A204.1 (cell line): Measurements from ENCODE around the gene GET4.
A peak's percentile ranks its signal among the peaks of the same experiment; 100 is the strongest.

Experiments
- FAIRE-seq: peaks from 2 replicates; lab custom pipeline; 2012; peaks lifted over from hg19 to GRCh38; lab: Jason Lieb, UNC

Gene GET4, protein sequence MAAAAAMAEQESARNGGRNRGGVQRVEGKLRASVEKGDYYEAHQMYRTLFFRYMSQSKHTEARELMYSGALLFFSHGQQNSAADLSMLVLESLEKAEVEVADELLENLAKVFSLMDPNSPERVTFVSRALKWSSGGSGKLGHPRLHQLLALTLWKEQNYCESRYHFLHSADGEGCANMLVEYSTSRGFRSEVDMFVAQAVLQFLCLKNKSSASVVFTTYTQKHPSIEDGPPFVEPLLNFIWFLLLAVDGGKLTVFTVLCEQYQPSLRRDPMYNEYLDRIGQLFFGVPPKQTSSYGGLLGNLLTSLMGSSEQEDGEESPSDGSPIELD

DNA sequence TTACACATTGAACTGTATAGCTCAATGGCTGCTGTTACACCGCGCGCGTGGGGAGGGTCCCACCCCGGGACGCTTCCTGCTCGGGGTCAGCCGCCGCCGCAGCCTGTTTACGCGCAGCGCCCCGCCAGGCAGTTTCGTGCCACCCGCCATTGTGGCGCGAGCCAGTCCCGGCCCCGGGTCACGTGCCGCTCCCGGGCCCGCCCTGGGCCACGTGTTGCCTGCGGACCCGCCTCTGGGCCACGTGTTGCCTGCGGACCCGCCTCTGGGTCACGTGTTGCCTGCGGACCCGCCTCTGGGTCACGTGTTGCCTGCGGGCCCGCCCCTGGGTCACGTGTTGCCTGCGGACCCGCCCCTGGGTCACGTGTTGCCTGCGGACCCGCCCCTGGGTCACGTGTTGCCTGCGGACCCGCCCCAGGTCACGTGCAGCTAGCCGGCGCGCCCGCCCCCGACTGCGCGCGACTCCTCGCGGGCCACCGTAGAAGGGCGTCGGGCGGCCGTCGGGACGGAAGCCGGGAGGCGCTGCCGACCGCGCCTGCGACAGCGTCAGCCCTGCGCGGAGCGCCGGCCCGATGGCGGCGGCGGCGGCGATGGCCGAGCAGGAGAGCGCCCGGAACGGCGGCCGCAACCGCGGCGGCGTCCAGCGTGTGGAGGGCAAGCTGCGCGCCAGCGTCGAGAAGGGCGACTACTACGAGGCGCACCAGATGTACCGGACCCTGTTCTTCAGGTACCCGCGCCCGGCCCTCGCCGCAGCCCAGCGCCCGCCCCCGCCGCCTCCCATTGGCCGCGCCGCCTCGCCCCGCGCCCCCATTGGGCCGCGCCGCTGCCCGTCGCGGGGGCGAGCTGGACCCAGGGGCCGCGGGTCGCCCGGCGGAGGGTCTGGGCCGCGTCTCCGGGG is at the start of gene GET4:
GET4 (plus strand) TSS at position 478 of the 895 bp plus-strand sequence; CDS start at position 570, 92 bp downstream.
- no peak for FAIRE-seq

DNA sequence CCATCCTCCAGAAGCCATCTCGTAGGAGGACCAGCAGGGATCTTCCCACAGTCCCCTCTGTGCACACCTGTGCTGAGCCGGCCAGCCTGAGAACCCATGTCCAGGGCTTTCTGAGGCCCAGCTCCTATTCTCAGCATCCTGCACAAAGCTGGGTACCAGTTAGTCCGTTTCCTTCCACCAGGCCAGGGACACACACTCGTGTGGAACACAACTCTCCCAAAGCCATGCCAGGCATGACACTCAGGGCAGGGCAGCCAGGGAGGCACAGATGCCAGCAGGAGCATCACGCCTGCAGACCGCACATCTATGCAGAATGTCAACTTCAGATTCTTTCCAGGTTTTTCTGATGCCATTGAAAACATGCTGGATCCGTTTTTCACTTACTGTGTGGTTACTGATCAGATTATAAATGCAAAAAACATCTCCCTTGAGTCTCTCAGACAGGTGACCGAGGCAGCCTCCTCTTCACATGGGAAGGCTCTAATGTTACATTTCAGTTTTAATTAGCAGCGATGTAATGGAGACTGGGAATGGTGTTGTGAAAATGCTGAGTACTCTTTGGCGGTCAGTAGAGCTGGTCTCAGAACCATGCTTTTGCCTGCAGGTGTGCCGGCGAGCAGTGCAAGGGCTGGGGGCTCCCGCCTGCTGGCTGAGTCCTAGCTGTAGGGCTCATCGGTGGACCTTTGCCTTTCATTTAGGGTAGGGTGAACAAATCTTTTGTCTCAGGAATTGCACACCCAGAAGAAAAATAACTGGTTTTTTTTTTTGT is 47.4 kb upstream of the GET4 start:
- no peak for FAIRE-seq

DNA sequence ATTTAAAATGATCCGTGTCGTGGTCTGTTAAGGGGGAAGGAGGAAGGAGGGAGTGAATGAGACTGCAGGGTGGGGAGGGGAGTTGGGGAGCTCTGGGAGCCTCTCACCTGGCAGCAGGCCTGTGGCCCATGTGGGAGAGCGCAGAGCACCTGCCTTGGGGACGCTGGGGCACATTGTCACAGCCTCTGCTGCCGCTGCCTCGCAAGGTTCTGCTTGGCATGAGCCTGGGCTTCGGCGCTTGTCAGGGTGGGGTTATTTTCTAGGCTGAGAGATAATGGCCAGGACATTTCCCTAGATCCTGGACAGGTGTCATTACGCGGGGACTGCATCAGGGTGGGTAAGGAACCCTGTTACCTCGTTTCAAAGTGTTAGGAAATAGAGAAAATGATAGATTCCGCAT is 46.3 kb upstream of the GET4 start:
- FAIRE-seq = no peak

DNA sequence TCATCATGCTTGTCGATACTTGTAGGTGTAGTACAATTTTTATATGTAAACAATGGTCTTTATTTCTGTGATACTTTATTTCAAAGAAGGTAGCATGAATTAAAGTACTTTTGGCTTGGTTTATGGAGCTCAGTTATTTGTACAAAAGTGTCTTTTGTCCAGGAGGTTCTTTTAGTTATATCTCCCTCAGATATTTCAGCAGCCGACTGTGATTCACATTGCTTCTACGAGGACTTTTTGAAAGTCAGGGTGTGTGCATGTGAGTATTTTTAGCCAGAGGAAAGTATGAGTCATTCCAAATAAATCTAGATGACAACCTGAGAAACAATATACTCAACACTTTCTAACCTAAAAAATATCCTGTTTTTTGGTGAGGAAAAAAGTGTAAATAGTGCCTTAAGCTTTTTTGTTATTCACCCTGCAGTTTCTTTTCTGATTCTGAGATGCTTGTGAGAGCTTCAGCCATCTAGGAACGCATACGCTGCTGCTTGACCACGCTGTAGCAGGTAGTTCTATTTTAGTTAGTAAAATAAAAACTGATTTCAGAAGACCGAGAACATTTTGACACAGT is 44.7 kb upstream of the GET4 start:
- no peak for FAIRE-seq

DNA sequence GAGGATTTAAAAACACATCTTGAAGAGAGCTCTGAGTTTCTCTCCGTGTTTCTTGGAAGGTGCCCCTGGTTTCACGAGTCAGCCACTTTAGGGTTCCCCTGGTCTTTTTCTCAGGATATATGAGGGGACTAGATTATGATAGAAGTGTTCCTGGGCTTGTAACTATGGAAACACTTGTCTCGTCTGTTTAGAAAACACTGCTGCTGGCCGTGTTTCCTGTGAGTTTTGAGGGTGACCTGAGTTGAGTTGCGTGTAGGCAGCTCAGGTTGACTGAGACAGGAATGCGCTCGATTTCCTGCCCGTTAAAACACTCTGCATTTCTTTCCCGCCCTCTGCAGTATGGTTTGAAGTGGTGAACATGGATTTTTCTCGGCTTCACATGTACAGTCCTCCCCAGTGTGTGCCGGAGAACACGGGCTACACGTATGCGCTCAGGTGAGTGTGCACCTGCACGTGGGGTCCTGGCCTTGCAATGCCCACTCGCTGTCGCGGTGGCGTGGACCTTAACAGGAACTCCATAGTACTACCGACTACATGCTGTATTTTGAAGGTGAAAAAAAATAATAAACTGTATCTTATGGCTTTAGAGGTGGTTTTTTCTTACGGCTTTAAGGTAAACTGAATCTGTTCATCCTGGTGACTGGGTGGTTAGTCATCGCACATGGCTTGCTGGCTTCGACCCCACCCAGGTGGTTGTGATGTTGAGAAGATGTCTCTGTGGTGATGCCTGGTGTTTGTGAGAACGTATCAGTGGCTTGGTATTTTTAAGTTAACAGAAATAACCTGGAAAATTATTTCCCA is 44.0 kb upstream of the GET4 start, which contains the start of gene SUN1:
SUN1 (plus strand) TSS at position 310 of the 801 bp plus-strand sequence; CDS start at position 359, 49 bp downstream.
- FAIRE-seq = no peak

DNA sequence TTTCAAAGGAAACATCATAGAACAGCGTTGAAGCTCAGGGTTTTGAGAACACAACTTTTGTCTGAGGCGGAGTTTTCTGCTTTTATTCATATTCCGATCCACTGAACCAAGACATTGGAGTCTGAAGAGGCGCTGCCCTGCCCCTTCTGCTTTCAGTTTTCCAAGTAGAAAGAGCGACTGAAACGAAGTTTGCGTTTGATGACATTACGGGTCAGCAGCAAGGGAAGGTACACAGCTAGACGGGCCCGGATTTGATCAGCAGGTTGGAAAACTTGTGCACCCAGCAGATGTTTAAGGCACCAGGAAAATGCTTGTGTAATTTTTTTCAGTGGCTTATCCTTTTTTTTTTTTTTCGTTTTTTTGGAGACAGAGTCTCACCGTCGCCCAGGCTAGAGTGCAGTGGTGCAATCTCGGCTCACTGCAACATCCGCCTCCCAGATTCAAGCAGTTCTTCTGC is 43.4 kb upstream of the GET4 start:
- no peak for FAIRE-seq

DNA sequence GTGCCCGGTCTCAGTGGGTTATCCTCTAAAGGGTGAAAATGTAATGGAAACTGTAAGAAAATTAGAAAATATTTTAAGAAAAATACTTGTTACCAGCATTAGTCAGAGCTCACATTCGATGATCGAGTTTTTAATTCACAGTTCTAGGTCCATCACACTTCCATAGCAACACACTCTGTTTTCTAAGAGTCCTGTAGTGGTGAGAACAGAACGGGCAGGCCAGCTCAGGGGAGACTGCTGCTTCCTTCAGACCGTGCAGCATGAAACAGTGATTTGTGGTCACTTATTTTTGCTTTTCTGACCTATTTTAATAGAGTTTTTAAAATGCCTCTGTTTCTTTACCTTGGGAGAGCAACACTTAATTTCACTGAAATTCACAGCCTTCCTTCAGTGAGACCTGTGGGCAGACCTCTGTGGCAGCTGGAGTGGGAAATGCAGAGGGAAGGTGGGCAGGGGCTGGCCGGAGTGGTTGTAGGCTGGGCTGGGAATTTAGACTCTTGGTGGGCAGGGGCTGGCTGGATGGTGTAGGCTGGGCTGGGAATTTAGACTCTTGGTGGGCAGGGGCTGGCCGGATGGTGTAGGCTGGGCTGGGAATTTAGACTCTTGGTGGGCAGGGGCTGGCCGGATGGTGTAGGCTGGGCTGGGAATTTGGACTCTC is 42.6 kb upstream of the GET4 start:
- FAIRE-seq = no peak

DNA sequence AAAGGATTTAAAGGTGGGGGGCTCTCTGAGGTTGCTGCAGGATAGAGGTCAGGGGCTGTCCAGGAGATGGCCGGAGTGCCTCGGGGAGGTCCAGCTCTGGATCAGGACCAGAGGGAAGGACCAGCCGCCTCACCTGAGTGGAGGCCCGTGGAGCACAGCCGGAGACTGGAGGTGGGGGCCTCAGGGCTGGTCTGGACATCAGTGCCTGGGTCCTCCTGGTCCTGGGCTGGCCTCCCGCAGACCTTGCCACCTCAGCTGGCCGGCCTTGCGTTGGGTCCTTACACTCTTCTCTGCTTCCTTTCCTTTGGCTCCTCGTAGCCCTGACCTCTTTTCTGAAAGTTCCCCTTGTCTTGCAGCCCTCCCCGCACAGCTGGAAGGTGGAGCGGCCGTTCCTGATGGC is 42.1 kb upstream of the GET4 start:
- FAIRE-seq = no peak

DNA sequence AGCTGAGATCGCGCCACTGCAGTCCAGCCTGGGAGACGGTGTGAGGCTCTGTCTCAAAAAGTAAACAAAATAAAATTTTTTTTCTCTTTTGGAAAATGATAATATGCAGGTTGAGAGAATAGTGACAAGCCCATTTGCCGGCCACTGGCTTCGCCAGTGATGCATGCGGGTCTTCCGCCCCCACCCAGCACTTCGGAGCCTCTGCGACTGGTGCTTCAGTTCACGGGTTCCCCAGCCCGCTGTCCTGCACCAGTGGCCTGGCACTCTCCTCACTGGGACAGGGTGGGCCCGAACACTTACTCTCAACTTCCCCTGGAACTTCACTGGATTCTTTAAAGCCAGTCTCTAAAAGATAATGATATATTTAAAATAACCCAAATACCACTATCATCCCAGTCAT is 41.3 kb upstream of the GET4 start:
- FAIRE-seq = no peak

DNA sequence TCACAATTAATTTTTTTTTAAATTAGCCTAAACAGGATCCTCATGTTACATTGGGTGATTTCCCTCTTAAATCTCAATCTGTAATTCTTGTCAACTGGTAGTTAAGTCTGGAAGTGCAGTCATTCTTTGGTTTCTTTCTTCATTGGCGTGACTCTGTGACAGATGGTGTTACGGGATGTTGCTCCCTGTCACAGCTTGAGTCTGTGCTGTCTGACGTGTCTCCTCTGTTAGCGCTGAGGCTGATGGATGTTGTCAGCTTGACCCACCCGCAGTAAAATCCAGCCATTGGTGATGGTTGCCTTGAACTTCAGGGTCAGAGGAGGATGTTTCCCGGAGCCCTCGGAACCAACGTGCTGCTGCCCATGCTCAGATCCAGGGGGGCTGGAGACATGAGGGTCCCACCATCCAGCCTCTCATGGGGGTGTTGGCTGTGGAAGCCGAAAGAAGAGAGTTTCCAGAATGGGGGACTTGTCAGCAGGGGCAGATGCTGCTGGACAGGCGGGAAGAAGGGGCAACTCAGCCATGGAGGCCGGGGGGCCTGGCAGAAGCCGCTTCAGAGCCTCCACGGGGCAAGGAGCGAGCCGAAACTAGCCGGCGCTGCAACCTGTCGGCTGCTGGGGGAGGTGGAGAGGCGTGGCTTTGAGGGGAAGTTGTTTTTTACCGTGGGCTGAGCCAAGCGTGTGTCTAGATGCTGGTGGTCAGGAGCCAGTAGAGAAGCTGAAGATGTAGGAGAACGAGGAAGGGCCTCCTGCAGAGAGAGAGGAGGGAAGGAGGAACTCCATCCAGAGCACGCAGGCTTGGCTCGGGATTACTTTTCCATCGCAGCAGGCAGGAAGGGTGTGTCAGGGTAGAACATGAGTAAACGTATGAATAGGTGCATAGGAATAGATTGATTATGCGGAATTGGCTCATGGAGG is 40.6 kb upstream of the GET4 start:
- no peak for FAIRE-seq

DNA sequence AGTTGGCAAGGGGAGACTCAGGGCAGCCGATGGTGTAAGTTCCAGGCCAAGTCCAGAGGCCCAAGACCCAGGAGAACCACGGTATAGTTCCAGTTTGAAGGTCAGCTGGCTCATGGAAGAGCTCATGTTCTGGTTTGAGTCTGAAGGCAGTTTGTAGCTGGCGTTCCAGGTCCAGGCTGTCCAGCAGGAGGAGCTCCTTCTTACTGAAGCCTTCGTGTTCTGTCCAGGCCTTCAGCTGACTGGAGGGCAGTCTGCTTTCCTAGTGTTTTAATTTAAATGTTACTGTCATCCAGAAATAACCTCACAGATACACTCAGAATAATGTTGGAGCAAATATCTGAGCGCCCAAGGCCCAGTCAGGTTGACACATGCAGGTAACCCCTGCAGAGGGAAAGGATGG is 39.9 kb upstream of the GET4 start:
- peak; percentile 75 for FAIRE-seq

DNA sequence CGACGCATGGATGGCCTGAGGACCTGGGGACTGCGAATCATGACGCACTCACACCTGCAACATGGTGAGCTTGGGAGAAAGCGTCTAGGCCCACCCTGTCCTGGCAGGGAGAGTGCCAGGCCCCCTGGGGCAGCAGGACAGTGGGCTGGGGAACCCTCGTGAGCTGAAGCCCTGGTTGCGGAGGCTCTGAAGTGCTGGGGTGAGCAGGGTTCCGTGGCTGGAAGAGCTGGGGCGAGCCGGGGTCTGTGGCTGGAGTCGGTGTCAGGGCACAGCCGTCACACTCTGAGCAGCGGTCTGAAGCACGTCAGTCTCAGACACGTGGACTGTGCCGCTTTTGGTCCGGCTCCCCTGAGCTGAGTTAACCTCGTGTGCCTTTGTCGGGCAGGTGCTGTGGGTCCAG is 39.4 kb upstream of the GET4 start:
- FAIRE-seq = no peak

DNA sequence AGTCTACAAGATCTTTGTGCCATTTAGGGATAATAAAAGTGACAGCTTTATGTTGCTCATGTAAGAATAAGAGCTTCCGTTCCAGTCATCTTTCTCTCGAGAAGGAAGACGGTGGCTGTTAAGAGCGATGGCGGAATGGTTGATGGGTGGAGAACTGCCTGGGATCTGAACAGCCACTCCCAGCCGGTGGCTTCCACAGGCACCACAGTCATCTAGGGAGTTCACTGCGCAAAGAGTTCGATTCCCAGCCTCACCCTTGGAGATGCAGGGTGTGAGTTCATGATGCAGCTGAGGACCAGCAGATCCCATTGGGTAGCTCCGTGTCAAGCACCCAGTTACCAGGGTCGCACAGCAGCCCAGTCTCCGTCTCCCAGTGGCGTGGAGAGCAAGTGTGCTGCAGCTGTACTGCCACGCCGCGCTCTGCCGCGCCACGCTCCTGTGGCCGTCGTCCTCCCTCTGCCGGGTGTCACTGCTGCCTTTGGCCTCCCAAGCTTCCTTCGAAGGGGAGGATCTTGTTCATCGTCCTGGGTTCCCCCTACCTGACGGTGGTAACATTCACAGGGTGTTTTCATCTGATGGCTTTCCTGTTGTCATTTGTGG is 36.3 kb upstream of the GET4 start:
- no peak for FAIRE-seq

DNA sequence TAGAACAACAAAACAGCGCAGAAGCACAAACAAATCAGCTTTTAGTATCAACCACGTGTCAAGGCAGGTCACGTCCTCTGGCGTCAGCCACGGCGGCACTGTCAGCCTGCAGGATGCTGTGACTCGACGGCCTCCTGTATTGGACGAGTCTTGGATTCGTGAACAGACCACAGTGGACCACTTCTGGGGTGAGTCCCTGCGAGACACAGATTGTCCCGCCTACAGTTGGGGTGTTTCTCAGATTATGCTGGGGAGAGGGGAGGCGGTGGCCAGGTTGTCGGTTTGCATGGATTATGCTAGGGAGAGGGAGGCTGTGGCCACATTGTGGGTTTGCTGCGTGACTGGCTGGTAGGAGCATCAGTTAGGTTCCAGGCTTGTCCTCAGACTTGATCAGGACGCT is 34.4 kb upstream of the GET4 start:
- FAIRE-seq = no peak

DNA sequence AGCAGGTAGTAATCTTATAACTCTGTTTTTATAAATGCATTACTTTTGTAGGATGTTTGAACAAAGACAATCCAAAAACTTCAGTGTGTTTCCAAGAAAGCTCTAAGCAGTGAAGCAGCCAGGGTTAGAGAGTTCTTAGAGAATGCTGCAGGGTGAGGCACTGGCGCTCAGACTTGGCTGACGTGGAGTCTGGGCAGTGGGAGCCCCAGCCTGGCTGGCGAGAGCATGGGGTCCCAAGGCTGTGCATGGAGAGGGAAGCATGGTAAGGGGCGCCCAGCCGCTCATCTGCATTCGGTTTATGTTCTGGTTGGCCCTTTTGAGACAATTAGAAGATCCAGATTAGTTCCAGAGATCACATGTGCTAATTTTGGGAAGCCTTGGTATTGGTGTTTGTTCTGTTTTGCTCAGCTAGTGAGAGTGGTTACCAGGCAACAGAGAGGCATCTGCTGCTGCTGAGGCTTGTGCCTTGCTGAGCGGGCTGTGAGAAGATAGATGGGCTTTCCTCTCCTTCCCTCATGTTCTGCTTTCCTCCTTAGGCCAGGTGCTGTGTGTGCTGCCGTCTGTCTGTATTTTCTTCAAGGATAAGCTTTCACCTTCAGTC is 33.8 kb upstream of the GET4 start:
- no peak for FAIRE-seq

DNA sequence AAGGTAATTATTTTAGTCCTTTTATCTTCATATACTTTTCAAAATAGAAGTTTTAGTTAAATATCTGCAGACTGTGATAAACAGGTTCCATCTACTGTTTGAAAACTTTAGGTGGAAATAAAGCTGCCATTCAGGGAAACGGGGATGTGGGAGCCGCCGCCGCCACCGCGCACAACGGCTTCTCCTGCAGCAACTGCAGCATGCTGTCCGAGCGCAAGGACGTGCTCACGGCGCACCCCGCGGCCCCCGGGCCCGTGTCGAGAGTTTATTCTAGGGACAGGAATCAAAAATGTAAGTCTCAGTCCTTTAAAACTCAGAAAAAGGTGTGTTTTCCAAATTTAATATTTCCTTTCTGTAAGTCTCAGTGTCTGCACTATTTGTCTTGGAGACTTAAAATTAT is 33.1 kb upstream of the GET4 start:
- FAIRE-seq = no peak

DNA sequence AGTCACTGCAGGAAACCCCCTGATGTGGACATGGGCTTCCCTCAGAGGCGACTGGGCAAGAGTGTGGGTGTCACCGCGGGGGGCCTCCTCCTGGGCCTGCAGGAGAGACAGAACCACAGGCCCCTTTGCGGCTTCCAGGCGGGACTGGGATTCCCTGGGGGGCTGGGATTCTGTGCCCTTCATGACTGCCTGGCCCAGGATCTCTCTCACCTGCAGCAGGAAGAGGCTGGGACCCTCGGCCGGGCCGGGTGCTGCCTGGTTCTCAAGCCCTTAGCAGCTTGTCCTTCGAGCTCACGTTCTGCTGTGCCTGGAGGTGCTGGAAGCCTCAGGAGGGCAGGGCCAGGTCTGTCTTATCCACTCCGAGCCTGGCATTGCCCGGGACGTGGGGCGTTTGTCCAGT is 32.3 kb upstream of the GET4 start:
- no peak for FAIRE-seq

DNA sequence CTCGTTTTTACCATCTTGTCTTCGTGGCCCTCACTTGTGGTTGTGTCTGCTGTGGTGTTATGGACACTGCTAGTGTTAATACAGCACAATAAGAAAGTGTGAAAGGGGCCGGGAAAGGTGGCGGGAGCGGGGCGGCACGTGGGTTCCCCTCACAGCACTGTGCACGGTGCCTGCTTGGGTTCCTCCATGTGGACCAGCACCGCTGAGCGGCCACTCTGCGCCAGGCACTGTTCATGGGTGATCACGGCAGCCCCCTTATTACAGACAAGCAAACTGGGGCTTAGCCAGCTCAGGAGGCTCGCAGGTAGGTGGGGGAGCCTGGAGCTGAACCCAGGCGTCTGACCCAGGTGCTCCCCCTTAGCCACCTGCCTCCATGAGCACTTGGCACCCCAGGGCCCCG is 31.8 kb upstream of the GET4 start:
- no peak for FAIRE-seq

DNA sequence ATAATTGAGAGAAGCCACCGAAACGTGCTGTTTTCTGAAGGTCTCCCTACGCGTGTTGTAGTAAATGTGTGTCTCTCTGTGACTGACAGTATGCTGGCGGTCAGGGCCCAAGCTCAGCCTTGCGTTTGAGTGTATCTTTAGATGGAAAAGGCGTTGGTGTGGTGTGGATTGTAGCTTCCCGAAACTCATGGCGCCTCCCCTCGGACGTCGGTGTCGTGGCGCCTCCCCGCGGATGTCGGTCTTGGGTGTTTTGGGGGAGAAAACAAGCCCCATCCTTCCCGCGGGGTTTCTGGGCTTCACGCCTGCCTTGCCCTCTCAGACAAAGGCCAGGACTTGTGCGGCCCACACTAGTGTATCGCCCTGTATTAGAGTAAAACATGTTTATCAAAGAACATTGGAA is 31.3 kb upstream of the GET4 start:
- FAIRE-seq = no peak
